Smooth muscle cell (in vitro differentiated cells): ENCODE results near the gene POPDC3. TPM values are rescaled to one million over a fixed set of nuclear protein-coding genes. Genes with fewer than 3 reads are reported as not detected.

Experiments
- DNase-seq: peaks from one replicate; lab custom pipeline; 2025; ENCODE audit not compliant: unreplicated experiment; lab: John Stamatoyannopoulos, UW
- H2AFZ ChIP-seq: fragments of 200-600 bp; sonication (generic); 2 replicates; pipeline ENCODE4 v1.6.0; 2016; ENCODE audit warnings: antibody characterized with exemption, low read depth, mild to moderate bottlenecking
- H3F3A ChIP-seq: fragments of 200-600 bp; sonication (generic); 2 replicates; pipeline ENCODE4 v1.6.0; 2017; ENCODE audit warnings: antibody characterized with exemption, low read depth
- H3K27ac ChIP-seq: fragments of 200-600 bp; sonication (generic); 2 replicates; pipeline ENCODE4 v1.5.1; 2016; ENCODE audit warnings: low read depth, mild to moderate bottlenecking
- H3K27me3 ChIP-seq: fragments of 200-600 bp; sonication (generic); 2 replicates; pipeline ENCODE4 v1.6.1; 2016; ENCODE audit warnings: low read depth, mild to moderate bottlenecking
- H3K36me3 ChIP-seq: fragments of 200-600 bp; sonication (generic); 2 replicates; pipeline ENCODE4 v1.5.1; 2016; ENCODE audit warnings: low read depth
- H3K4me1 ChIP-seq: fragments of 200-600 bp; sonication (generic); 2 replicates; pipeline ENCODE4 v1.5.1; 2016; ENCODE audit warnings: low read depth
- H3K4me2 ChIP-seq: fragments of 200-600 bp; sonication (generic); 2 replicates; pipeline ENCODE4 v1.6.0; 2016; ENCODE audit warnings: mild to moderate bottlenecking
- H3K4me3 ChIP-seq: fragments of 200-600 bp; sonication (generic); 2 replicates; pipeline ENCODE4 v1.5.1; 2016; ENCODE audit warnings: mild to moderate bottlenecking
- H3K79me2 ChIP-seq: fragments of 200-600 bp; sonication (generic); 2 replicates; pipeline ENCODE4 v1.6.0; 2016; ENCODE audit warnings: low read depth, mild to moderate bottlenecking
- H3K9ac ChIP-seq: fragments of 200-600 bp; sonication (generic); 2 replicates; pipeline ENCODE4 v1.6.0; 2016; ENCODE audit warnings: low read depth
- H3K9me3 ChIP-seq: fragments of 200-600 bp; sonication (generic); replicated peaks from 2 replicates; pipeline ENCODE4 v1.5.1; 2016; ENCODE audit warnings: low read depth
- H4K20me1 ChIP-seq: fragments of 200-600 bp; sonication (generic); 2 replicates; pipeline ENCODE4 v1.6.0; 2016; ENCODE audit warnings: low read depth
- CTCF ChIP-seq: fragments of 200-600 bp; sonication (generic); IDR thresholded peaks from 2 replicates; pipeline ENCODE4 v1.5.1; 2017; ENCODE audit warnings: borderline replicate concordance, mild to moderate bottlenecking, antibody characterized with exemption; ENCODE audit not compliant: insufficient read depth, poor library complexity, severe bottlenecking
- WGBS: methylation state at CpG from one replicate; pipeline ENCODE4 v1.1.7; 2016; ENCODE audit warnings: low lambda C conversion rate; 5-methylcytosine and 5-hydroxymethylcytosine counted together
- polyA plus RNA-seq: library from polyadenylated mRNA; unstranded; fragments of >200 nt; fragmentation: Nextera tagmentation; extraction: Ambion mirVana; gene quantifications from 2 replicates; pipeline ENCODE4 v1.2.1, GENCODE V29; 2016
- total RNA-seq: library from RNA; depleted of rRNA; stranded (reverse); fragments of >200 nt; gene quantifications from 2 replicates; pipeline ENCODE4 v1.2.3, GENCODE V29; 2014

Gene POPDC3
- total and polyA plus RNA-seq, 2 experiments from 2014 or later = 1.0 to 5.0 TPM

GRCh38 chr6:105135056-105135455 lies 44.8 kb downstream of the POPDC3 start:
- no peak for DNase-seq
- no peaks in the 10 kb centered on the region for H4K20me1 ChIP-seq
- 75% methylated on average over 4 of the region's 4 CpGs for WGBS
- H3K27ac ChIP-seq = no peak overlapping the region
- no peak overlapping the region for H3K4me2 ChIP-seq
- no peaks in the 10 kb centered on the region for H3K9me3 ChIP-seq
- no peaks in the 10 kb centered on the region for H3K36me3 ChIP-seq
- H3K27me3 ChIP-seq = peaks cover 9% of the 10 kb centered on the region
- H3K4me3 ChIP-seq = no peak overlapping the region
- no peak overlapping the region for H2AFZ ChIP-seq
- H3F3A ChIP-seq = no peaks in the 10 kb centered on the region
- peak; percentile 16 for TF ChIP-seq CTCF
- peaks cover 6% of the 10 kb centered on the region for H3K4me1 ChIP-seq
- no peaks in the 10 kb centered on the region for H3K79me2 ChIP-seq
- H3K9ac ChIP-seq = no peak overlapping the region

GRCh38 chr6:105122717-105123116 lies 57.1 kb downstream of the POPDC3 start:
- no peaks in the 10 kb centered on the region for H4K20me1 ChIP-seq
- no peak overlapping the region for H3K27ac ChIP-seq
- no peak overlapping the region for H2AFZ ChIP-seq
- no peak overlapping the region for H3K4me3 ChIP-seq
- H3K36me3 ChIP-seq = no peaks in the 10 kb centered on the region
- WGBS = 81% methylated on average over 6 of the region's 6 CpGs
- DNase-seq = no peak
- H3K27me3 ChIP-seq = no peaks in the 10 kb centered on the region
- TF ChIP-seq CTCF = no peak
- H3K9ac ChIP-seq = no peak overlapping the region
- no peaks in the 10 kb centered on the region for H3K4me1 ChIP-seq
- no peaks in the 10 kb centered on the region for H3F3A ChIP-seq
- no peaks in the 10 kb centered on the region for H3K9me3 ChIP-seq
- H3K4me2 ChIP-seq = no peak overlapping the region
- H3K79me2 ChIP-seq = no peaks in the 10 kb centered on the region

- no peak overlapping the region for H3K4me3 ChIP-seq
- DNase-seq = no peak
- H3K27me3 ChIP-seq = no peaks in the 10 kb centered on the region
- H3F3A ChIP-seq = no peaks in the 10 kb centered on the region
- no peaks in the 10 kb centered on the region for H4K20me1 ChIP-seq
- no peaks in the 10 kb centered on the region for H3K79me2 ChIP-seq
- WGBS = 87% methylated on average over 3 of the region's 3 CpGs
- H2AFZ ChIP-seq = no peak overlapping the region
- no peaks in the 10 kb centered on the region for H3K4me1 ChIP-seq
- H3K9me3 ChIP-seq = no peaks in the 10 kb centered on the region
- no peak overlapping the region for H3K4me2 ChIP-seq
- no peak overlapping the region for H3K27ac ChIP-seq
- TF ChIP-seq CTCF = no peak
- no peak overlapping the region for H3K9ac ChIP-seq
- H3K36me3 ChIP-seq = no peaks in the 10 kb centered on the region
These were observed 57.8 kb downstream of the POPDC3 start for GRCh38 chr6:105121981-105122380.

GRCh38 chr6:105120570-105120969 lies 59.2 kb downstream of the POPDC3 start:
- DNase-seq = no peak
- H3K4me2 ChIP-seq = no peak overlapping the region
- H4K20me1 ChIP-seq = no peaks in the 10 kb centered on the region
- no peaks in the 10 kb centered on the region for H3K9me3 ChIP-seq
- no peaks in the 10 kb centered on the region for H3K27me3 ChIP-seq
- H3K4me1 ChIP-seq = no peaks in the 10 kb centered on the region
- 95% methylated on average over 5 of the region's 5 CpGs for WGBS
- no peak overlapping the region for H3K4me3 ChIP-seq
- H3K79me2 ChIP-seq = no peaks in the 10 kb centered on the region
- no peaks in the 10 kb centered on the region for H3K36me3 ChIP-seq
- H3K9ac ChIP-seq = no peak overlapping the region
- no peak for TF ChIP-seq CTCF
- H3K27ac ChIP-seq = no peak overlapping the region
- no peaks in the 10 kb centered on the region for H3F3A ChIP-seq
- no peak overlapping the region for H2AFZ ChIP-seq
